Smooth muscle cell (in vitro differentiated cells): ENCODE measurements around the gene TDRD3. TPM values are rescaled to one million over a fixed set of nuclear protein-coding genes. Genes with fewer than 3 reads are reported as not detected.

Experiments
- DNase-seq: peaks from one replicate; lab custom pipeline; 2025; ENCODE audit not compliant: unreplicated experiment; lab: John Stamatoyannopoulos, UW
- H2AFZ ChIP-seq: fragments of 200-600 bp; sonication (generic); 2 replicates; pipeline ENCODE4 v1.6.0; 2016; ENCODE audit warnings: antibody characterized with exemption, low read depth, mild to moderate bottlenecking
- H3F3A ChIP-seq: fragments of 200-600 bp; sonication (generic); 2 replicates; pipeline ENCODE4 v1.6.0; 2017; ENCODE audit warnings: antibody characterized with exemption, low read depth
- H3K27ac ChIP-seq: fragments of 200-600 bp; sonication (generic); 2 replicates; pipeline ENCODE4 v1.5.1; 2016; ENCODE audit warnings: low read depth, mild to moderate bottlenecking
- H3K27me3 ChIP-seq: fragments of 200-600 bp; sonication (generic); 2 replicates; pipeline ENCODE4 v1.6.1; 2016; ENCODE audit warnings: low read depth, mild to moderate bottlenecking
- H3K36me3 ChIP-seq: fragments of 200-600 bp; sonication (generic); 2 replicates; pipeline ENCODE4 v1.5.1; 2016; ENCODE audit warnings: low read depth
- H3K4me1 ChIP-seq: fragments of 200-600 bp; sonication (generic); 2 replicates; pipeline ENCODE4 v1.5.1; 2016; ENCODE audit warnings: low read depth
- H3K4me2 ChIP-seq: fragments of 200-600 bp; sonication (generic); 2 replicates; pipeline ENCODE4 v1.6.0; 2016; ENCODE audit warnings: mild to moderate bottlenecking
- H3K4me3 ChIP-seq: fragments of 200-600 bp; sonication (generic); 2 replicates; pipeline ENCODE4 v1.5.1; 2016; ENCODE audit warnings: mild to moderate bottlenecking
- H3K79me2 ChIP-seq: fragments of 200-600 bp; sonication (generic); 2 replicates; pipeline ENCODE4 v1.6.0; 2016; ENCODE audit warnings: low read depth, mild to moderate bottlenecking
- H3K9ac ChIP-seq: fragments of 200-600 bp; sonication (generic); 2 replicates; pipeline ENCODE4 v1.6.0; 2016; ENCODE audit warnings: low read depth
- H3K9me3 ChIP-seq: fragments of 200-600 bp; sonication (generic); replicated peaks from 2 replicates; pipeline ENCODE4 v1.5.1; 2016; ENCODE audit warnings: low read depth
- H4K20me1 ChIP-seq: fragments of 200-600 bp; sonication (generic); 2 replicates; pipeline ENCODE4 v1.6.0; 2016; ENCODE audit warnings: low read depth
- CTCF ChIP-seq: fragments of 200-600 bp; sonication (generic); IDR thresholded peaks from 2 replicates; pipeline ENCODE4 v1.5.1; 2017; ENCODE audit warnings: borderline replicate concordance, mild to moderate bottlenecking, antibody characterized with exemption; ENCODE audit not compliant: insufficient read depth, poor library complexity, severe bottlenecking
- WGBS: methylation state at CpG from one replicate; pipeline ENCODE4 v1.1.7; 2016; ENCODE audit warnings: low lambda C conversion rate; 5-methylcytosine and 5-hydroxymethylcytosine counted together
- polyA plus RNA-seq: library from polyadenylated mRNA; unstranded; fragments of >200 nt; fragmentation: Nextera tagmentation; extraction: Ambion mirVana; gene quantifications from 2 replicates; pipeline ENCODE4 v1.2.1, GENCODE V29; 2016
- total RNA-seq: library from RNA; depleted of rRNA; stranded (reverse); fragments of >200 nt; gene quantifications from 2 replicates; pipeline ENCODE4 v1.2.3, GENCODE V29; 2014

Gene TDRD3
- total and polyA plus RNA-seq, 2 experiments from 2014 or later: 7.3 to 20.4 TPM

GRCh38 chr13:60395971-60396782 is 843 bp upstream of the TDRD3 start:
- H3K27ac ChIP-seq: peak overlapping the region; percentile 71
- DNase-seq: peak; percentile 68
- no peak for TF ChIP-seq CTCF
- peaks cover 9% of the 10 kb centered on the region for H3K4me1 ChIP-seq
- H3F3A ChIP-seq: peaks cover 19% of the 10 kb centered on the region
- H3K79me2 ChIP-seq: peaks cover 31% of the 10 kb centered on the region
- peaks cover 3% of the 10 kb centered on the region for H4K20me1 ChIP-seq
- no peaks in the 10 kb centered on the region for H3K9me3 ChIP-seq
- H3K36me3 ChIP-seq: no peaks in the 10 kb centered on the region
- peak overlapping the region; percentile 68 for H3K9ac ChIP-seq
- peak overlapping the region; percentile 78 for H3K4me3 ChIP-seq
- peak overlapping the region; percentile 99 for H2AFZ ChIP-seq
- H3K4me2 ChIP-seq: peak overlapping the region; percentile 93
- H3K27me3 ChIP-seq: no peaks in the 10 kb centered on the region
- under 1% methylated on average over 49 of the region's 49 CpGs for WGBS

- Histone ChIP-seq H3K9me3 (no peaks in the 10 kb centered on the region), H3K4me1 (peaks cover 9% of the 10 kb centered on the region), H3K9ac (peak overlapping the region; percentile 70), H3K27ac (peak overlapping the region; percentile 71), H3K27me3 (no peaks in the 10 kb centered on the region), H4K20me1 (peaks cover 14% of the 10 kb centered on the region), H3K36me3 (no peaks in the 10 kb centered on the region), H3K79me2 (peaks cover 45% of the 10 kb centered on the region), H3F3A (peaks cover 19% of the 10 kb centered on the region), H2AFZ (peak overlapping the region; percentile 98), H3K4me2 (peak overlapping the region; percentile 84), H3K4me3 (peak overlapping the region; percentile 78)
- WGBS: under 1% methylated on average over 28 of the region's 43 CpGs
- DNase-seq: peak; percentile 62
- TF ChIP-seq CTCF: no peak
Measured at GRCh38 chr13:60397704-60398378, 821 bp downstream of the TDRD3 start.

GRCh38 chr13:60398379-60398891 is 1.4 kb downstream of the TDRD3 start:
- peaks cover 9% of the 10 kb centered on the region for H3K4me1 ChIP-seq
- peak overlapping the region; percentile 71 for H3K27ac ChIP-seq
- H3K79me2 ChIP-seq: peaks cover 50% of the 10 kb centered on the region
- DNase-seq: no peak
- 78% methylated on average over 6 of the region's 6 CpGs for WGBS
- peak overlapping the region; percentile 84 for H3K4me2 ChIP-seq
- peaks cover 19% of the 10 kb centered on the region for H3F3A ChIP-seq
- TF ChIP-seq CTCF: no peak
- no peaks in the 10 kb centered on the region for H3K9me3 ChIP-seq
- peak overlapping the region; percentile 70 for H3K9ac ChIP-seq
- H4K20me1 ChIP-seq: peaks cover 14% of the 10 kb centered on the region
- peak overlapping the region; percentile 78 for H3K4me3 ChIP-seq
- H2AFZ ChIP-seq: peak overlapping the region; percentile 98
- no peaks in the 10 kb centered on the region for H3K36me3 ChIP-seq
- H3K27me3 ChIP-seq: no peaks in the 10 kb centered on the region
